GM19397 (cell line): Measurements from ENCODE around the gene PPP1R14B.

Experiments
- ATAC-seq: cut with Tn5 transposase; IDR thresholded peaks from one replicate; pipeline ENCODE4 v1.9.1; 2021; ENCODE audit warnings: mild to moderate bottlenecking, moderate library complexity; ENCODE audit not compliant: unreplicated experiment

Gene PPP1R14B

GRCh38 chr11:64232967-64233315 is 13.8 kb downstream of the PPP1R14B start:
- no peak for ATAC-seq

- ATAC-seq = no peak
These were observed 14.4 kb downstream of the PPP1R14B start for GRCh38 chr11:64232182-64232966.

- ATAC-seq = no peak
These were observed 15.2 kb downstream of the PPP1R14B start for GRCh38 chr11:64231546-64231945.

GRCh38 chr11:64230985-64231365 is 15.8 kb downstream of the PPP1R14B start:
- ATAC-seq = no peak

- peak; percentile 52 for ATAC-seq
These were observed 16.4 kb downstream of the PPP1R14B start, which contains the start of gene DNAJC4 for GRCh38 chr11:64230171-64230984. Gene DNAJC4, plus strand, starts transcription at chr11:64230548. Its CDS starts 307 bp downstream, at chr11:64230855.

GRCh38 chr11:64229744-64230170 is 17.0 kb downstream of the PPP1R14B start:
- ATAC-seq = no peak

- ATAC-seq = no peak
These were observed 17.5 kb downstream of the PPP1R14B start for GRCh38 chr11:64229090-64229743.

GRCh38 chr11:64227405-64227956 is 19.3 kb downstream of the PPP1R14B start:
- no peak for ATAC-seq

GRCh38 chr11:64226507-64227051 is 20.2 kb downstream of the PPP1R14B start:
- ATAC-seq = peak; percentile 8

GRCh38 chr11:64225608-64226506 is 20.9 kb downstream of the PPP1R14B start, which contains the start of the genes NUDT22 and TRPT1:
Gene NUDT22, plus strand, starts transcription at chr11:64226274. Its CDS starts 379 bp downstream, at chr11:64226653.
Gene TRPT1, minus strand, starts transcription at chr11:64226186. Its CDS starts 326 bp downstream, at chr11:64225860.
- ATAC-seq = peak; percentile 50

- no peak for ATAC-seq
These were observed 21.7 kb downstream of the PPP1R14B start for GRCh38 chr11:64224891-64225607.

- no peak for ATAC-seq
These were observed 22.4 kb downstream of the PPP1R14B start for GRCh38 chr11:64224151-64224890.

GRCh38 chr11:64223001-64223651 is 23.6 kb downstream of the PPP1R14B start:
- ATAC-seq = no peak

GRCh38 chr11:64222651-64223000 is 24.1 kb downstream of the PPP1R14B start:
- ATAC-seq = no peak

GRCh38 chr11:64220798-64221197 is 25.9 kb downstream of the PPP1R14B start:
- ATAC-seq = no peak

- no peak for ATAC-seq
These were observed 26.5 kb downstream of the PPP1R14B start for GRCh38 chr11:64220271-64220670.

GRCh38 chr11:64219755-64220154 is 27.0 kb downstream of the PPP1R14B start:
- no peak for ATAC-seq

- no peak for ATAC-seq
These were observed 27.4 kb downstream of the PPP1R14B start for GRCh38 chr11:64219354-64219684.
